SHP77 (cell line): ENCODE measurements around the gene FOXP1.

Experiments
- DNase-seq, 2 experiments: peaks; one replicate each; lab custom pipeline; 2025; lab: John Stamatoyannopoulos, UW

Gene FOXP1

GRCh38 chr3:71210257-71211007, 373.1 kb downstream of the FOXP1 start:
- peak in 1 of 2 experiments; percentile 18 for DNase-seq

GRCh38 chr3:71208211-71209095, 375.1 kb downstream of the FOXP1 start:
- DNase-seq, result peak; percentile 51 to 56

- no peak for DNase-seq
Observed at GRCh38 chr3:71207632-71208031, 375.9 kb downstream of the FOXP1 start.

DNA sequence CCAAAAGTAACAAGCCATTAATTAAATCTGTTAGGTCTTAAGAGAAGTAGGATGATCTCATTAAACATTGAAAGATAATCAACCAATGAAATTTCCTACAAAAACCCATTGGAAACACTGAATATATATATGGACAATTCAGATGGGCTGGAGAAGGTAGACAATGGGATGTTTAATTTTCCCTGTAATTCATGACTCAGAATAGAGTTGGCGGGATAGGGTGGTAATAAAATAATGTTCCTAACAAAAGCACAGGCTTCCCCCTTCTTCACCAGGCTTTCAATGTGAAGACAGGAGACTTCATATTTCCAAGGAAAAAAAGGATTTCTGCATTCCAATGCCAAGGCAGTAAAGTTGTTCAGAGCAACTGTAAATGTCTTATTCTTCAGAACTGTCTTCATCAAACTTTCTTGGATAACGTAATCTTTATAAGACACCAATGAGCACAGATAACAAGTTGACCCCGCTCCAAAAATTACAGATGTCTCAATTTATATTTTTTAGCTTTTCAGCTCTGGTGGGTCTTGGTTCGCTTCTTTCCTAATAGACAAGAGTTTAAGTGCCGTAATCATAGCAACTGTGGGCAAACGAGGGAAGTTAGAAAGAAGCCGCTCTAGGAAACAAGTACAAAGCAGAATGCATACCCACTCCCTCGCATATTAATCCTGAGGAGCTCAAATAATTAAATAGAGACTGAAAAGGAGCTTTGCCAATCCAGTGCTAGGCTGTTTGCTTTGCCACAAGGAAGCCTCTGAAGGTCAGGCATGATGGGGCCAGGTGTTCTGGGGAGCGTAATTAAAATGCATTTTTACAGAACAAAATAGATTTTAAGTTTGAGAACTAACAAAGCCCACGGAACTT, 377.0 kb downstream of the FOXP1 start:
- peak in 1 of 2 experiments; percentile 19 for DNase-seq

- DNase-seq, result no peak
Observed at GRCh38 chr3:71203727-71204488, 379.6 kb downstream of the FOXP1 start.

- no peak for DNase-seq
Observed at GRCh38 chr3:71202848-71203533, 380.5 kb downstream of the FOXP1 start.

GRCh38 chr3:71201939-71202338, 381.6 kb downstream of the FOXP1 start:
- DNase-seq, result no peak

DNA sequence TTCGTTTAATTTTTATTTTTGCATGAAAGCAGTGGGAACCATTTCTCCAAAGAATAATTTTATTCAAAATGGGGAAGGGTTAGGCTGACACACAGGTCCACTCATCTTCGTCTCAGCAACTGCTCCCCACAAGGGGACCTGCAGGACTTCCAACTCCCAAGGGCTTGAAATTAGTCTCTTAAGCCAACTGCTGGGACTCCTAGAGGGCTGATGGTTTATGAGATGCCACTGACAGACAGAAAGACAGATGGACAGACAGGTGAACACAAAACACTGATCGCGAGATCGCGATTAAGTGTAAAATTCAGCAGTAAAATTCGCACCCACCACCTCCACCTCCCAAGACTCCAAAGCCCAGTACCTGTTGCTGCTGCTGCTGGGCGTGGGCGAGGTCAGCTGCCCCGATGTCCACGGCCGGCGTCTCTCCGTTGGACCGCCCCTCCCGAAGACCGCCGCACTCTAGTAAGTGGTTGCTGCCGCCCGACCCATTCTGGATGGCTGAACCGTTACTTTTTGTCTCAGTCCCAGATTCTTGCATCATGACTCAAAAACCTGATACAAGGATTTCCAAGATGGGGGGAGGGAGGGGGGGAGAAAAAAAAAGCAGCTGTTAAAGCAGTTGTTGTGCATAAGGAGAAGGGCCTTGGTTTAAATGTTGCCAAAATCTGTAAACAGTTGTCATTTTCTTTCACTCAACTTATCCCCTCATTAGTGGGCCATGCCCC, 385.5 kb downstream of the FOXP1 start:
- DNase-seq, result no peak

GRCh38 chr3:71195492-71195891, 388.0 kb downstream of the FOXP1 start:
- DNase-seq, result peak; percentile 33 to 68

GRCh38 chr3:71194785-71195184, 388.7 kb downstream of the FOXP1 start:
- no peak for DNase-seq

DNA sequence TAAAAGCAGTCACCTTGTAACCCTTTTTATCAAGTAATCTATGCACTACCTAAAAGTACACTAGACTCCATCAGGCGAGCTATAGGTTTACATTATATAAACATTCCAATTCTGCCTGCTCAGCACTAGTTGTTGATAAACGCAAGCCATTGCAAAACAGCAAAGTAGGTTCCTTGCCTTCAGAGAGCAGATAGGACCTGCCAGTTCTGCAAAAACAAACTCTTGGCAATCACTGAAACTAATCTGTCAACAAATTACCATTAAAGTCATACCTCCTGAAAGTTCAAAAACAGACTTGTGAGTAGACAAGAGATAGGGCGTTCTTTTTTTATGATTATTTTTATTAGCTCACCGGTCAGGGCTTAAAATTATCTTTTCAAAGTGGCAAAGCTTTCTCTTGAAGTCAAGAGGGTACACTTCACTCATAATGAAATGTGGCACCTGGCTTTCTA, 392.5 kb downstream of the FOXP1 start:
- no peak for DNase-seq

DNA sequence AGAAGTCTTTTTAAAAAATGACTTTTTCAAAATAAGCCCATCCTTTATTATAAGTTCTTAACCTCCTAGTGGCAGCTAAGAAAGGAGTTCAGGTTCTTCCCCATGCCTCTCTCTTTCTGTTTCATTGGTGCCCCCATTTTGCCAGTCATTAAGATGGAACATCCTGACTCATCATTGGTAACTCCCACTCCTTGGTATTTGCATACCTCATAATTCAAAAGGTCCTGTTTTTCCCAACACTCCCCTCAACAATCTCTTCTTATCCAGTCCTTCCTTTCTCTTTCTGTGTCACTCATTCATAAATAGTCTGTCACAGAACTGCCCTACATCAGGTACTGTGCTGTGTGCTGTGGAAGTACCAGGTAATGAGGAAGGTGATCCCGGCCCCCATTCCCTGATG, 394.0 kb downstream of the FOXP1 start:
- DNase-seq, result no peak

DNA sequence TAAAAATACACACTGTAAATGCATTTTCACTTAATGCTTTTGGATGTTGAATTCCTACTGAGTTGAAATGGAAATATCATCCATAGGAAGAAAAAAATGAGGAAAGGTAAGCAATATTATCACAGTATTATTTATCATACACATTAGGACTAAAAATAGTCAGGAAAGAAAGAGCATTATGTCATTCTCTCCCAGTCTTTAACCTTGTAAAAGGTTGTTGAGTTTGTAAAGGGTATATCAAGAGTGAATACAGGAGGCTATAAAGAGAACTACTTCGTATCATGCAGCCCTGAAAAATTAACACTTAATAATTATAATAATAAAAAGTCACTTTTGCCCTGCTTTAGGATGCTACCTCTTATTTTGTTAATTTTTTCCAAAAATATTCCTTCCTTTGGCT, 395.8 kb downstream of the FOXP1 start:
- DNase-seq, result no peak

- DNase-seq, result no peak
Observed at GRCh38 chr3:71186801-71187200, 396.7 kb downstream of the FOXP1 start.

DNA sequence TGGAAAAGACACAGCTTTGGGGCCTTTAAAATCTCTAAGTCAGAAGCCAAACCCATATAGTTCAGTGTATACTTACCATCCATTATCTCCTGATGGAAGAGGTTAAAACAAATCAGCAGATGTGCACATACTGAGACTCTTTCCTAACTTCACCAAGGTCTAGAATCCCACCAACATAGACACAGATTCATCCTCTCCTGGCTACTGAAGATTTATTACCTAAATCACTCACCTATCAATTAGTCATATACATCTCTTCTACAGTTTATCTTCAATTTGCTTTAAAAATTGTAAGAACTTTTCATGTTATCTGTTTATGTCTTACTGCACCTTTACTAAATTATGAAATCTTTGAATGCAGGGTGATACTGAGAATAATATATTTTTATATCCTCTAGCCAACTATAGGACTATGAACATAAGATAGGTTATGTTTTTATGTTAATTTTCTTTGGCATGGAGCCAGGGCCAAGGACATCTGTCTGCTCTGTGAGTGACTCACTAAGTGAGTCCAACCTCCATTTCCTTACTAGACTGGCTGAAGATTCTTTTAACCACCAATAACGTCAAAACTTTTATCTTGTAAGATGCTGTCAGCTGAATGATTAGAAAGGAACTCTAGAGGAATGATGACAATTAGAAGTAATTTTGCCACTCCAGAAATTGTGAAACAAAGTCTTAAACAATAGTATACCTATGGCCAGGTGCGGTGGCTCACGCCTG, 397.6 kb downstream of the FOXP1 start:
- DNase-seq, result peak; percentile 24 to 32

- DNase-seq, result no peak
Observed at GRCh38 chr3:71184252-71184651, 399.3 kb downstream of the FOXP1 start.

DNA sequence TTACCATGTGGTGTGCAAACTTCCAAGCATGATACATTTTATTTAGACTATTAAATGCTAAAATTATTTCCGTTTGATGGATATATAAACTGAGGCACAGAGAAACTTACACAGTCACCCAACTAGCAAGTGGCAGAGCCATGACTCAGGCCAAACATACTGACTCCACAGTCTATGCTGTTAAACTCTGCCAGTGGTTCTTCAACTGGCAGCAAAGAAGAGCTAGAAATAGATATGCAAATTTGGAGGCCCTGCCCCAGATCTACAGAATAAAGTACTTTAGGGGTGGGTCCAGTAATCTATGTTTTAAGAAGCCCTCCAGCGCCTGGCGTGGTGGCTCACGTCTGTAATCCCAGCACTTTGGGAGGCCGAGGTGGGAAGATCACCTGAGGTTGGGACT, 400.0 kb downstream of the FOXP1 start:
- no peak for DNase-seq

DNA sequence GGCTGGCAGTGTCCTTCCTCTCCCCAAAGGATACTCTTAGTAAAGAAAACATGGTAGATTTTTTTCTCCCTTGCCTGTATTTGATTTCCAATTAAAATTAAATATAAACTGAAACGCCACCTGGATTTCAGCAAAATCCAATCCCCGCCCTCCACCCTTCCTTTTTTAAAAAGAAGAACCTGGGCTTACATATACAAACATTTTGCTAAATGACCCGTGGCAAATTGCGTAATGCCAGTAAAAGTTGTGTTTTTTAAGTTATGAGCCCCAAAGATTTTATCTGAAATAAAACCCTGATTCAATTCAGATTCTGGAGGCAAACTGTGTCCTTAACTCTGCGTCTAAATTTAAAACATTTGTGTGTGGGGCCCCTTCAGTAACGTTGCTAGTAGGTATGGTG, 403.0 kb downstream of the FOXP1 start:
- DNase-seq, result no peak

DNA sequence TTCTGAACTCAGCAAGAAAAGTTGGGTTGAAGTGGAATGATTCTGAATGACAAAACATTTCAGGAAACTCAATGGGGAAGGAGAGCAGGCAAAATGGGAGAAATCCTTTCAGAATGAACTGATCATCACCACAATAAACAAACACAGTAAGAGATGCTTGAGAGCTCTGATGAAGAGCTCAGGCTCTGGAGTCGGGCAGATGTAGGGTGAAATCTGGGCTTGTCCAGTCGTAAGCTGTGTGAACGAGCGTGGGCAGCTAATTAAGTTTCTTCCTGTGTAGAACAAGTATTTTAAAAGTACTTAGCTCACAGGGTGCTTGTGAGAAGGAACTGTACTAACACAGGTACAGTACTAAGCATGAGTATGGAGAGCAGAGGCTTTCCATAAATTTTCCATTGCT, 406.2 kb downstream of the FOXP1 start:
- no peak for DNase-seq
